Esophagus (tissue), 2 donors: ENCODE data around the gene COX10. TPM values are rescaled to one million over a fixed set of nuclear protein-coding genes. Genes with fewer than 3 reads are reported as not detected.

ENCODE experiments used
- H3K27ac ChIP-seq, 2 donors: one replicate each; pipeline ENCODE4 v1.5.1; 2013; ENCODE audit warnings: low read depth in 2 of 2, mild to moderate bottlenecking in 2 of 2, inconsistent platforms in 1 of 2, low read length in 1 of 2, moderate library complexity in 1 of 2
- H3K27me3 ChIP-seq, 2 donors: one replicate each; pipeline ENCODE4 v1.6.1; 2013; ENCODE audit warnings: low read length in 2 of 2, control low read depth in 1 of 2, mild to moderate bottlenecking in 1 of 2; ENCODE audit not compliant: insufficient read depth in 2 of 2, control insufficient read depth in 1 of 2
- H3K36me3 ChIP-seq, 2 donors: one replicate each; pipeline ENCODE4 v1.6.1; 2013; ENCODE audit warnings: low read length in 1 of 2; ENCODE audit not compliant: control insufficient read depth in 2 of 2, insufficient read depth in 2 of 2
- H3K4me1 ChIP-seq, 2 donors: one replicate each; pipeline ENCODE4 v1.6.1; 2013; ENCODE audit warnings: low read length in 1 of 2; ENCODE audit not compliant: control insufficient read depth in 2 of 2, insufficient read depth in 2 of 2
- H3K4me3 ChIP-seq, 2 donors: one replicate each; pipeline ENCODE4 v1.5.1; 2013; ENCODE audit warnings: low read length in 2 of 2, mild to moderate bottlenecking in 2 of 2, low read depth in 1 of 2, moderate library complexity in 1 of 2
- H3K9me3 ChIP-seq, 2 donors: one replicate each; pipeline ENCODE4 v1.6.1; 2013; ENCODE audit warnings: mild to moderate bottlenecking in 2 of 2, low read depth in 1 of 2, low read length in 1 of 2, moderate library complexity in 1 of 2; ENCODE audit not compliant: control insufficient read depth in 2 of 2, insufficient read depth in 1 of 2
- WGBS, 2 donors: extraction: QIAGEN DNeasy Blood & Tissue Kit; methylation state at CpG; one replicate each; pipeline ENCODE4 v1.1.7; 2013; 5-methylcytosine and 5-hydroxymethylcytosine counted together
- polyA plus RNA-seq, 2 donors: library from polyadenylated mRNA; stranded (reverse); fragments of 200-250 nt; gene quantifications; one replicate each; pipeline ENCODE4 v1.2.3, GENCODE V29; 2013
- donor health status: healthy with polysubstance abuse.
- donor health status: Bipolar disorder and iron deficiency.

COX10 gene
- polyA plus RNA-seq, 2 donors = 6.8 to 9.7 TPM

DNA sequence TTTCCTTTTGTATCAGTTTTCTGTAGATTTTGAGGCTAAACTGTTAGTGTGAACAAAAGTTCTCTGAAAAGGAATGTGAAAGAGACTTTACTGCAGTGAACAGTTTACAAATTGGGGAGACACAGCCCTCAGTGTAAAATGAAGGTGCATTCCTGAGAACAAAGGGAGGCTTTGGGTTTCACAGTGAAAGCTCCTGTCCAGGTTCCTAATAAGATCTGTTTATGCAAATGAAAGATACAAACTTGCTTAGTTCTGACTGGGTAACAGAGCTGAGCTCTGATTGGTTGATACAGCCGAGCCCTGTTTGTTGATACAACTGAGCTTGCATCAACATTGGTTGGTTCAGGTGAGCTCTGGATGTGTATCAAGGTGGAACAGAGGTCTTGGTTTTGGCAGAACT, 175.7 kb downstream of the COX10 start:
- no peaks in the 10 kb centered on the region for H3K27me3 ChIP-seq
- no peak overlapping the region for H3K4me3 ChIP-seq
- no peaks in the 10 kb centered on the region for H3K36me3 ChIP-seq
- H3K27ac ChIP-seq = no peak overlapping the region
- H3K9me3 ChIP-seq = no peaks in the 10 kb centered on the region
- WGBS, 2 donors = 65 to 68% methylated on average over 1 of the region's 1 CpG
- H3K4me1 ChIP-seq = no peaks in the 10 kb centered on the region

DNA sequence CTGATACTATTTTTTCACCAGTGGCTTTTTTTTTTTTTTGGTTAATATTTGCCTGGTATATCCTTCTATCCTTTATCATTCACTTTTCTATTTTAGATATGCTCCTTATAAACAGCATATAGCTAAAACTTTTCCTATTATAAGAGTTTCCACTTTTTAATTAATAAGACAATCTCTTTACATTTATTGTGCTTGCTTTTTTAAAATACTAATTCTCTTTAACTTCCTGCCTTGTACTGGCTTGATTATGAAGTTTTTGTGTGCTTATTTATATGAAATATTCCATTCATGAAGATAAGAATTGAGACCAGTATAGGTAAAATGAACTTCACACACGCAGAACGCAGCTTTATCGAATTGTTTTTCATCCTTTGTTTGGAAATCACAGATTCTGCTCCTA, 176.3 kb downstream of the COX10 start:
- Histone ChIP-seq H3K27me3 (no peaks in the 10 kb centered on the region), H3K9me3 (no peaks in the 10 kb centered on the region), H3K27ac (no peak overlapping the region), H3K4me3 (no peak overlapping the region), H3K36me3 (no peaks in the 10 kb centered on the region), H3K4me1 (no peaks in the 10 kb centered on the region)
- 90 to 91% methylated on average over 3 of the region's 3 CpGs for WGBS, 2 donors

Other genes with a start within 250 kb of the COX10 start
- not detected for gene CDRT15, start 167.4 kb downstream of the COX10 start, polyA plus RNA-seq
- 1 to 10 TPM; 1.4 to 1.7 TPM for gene HS3ST3B1, start 231.6 kb downstream of the COX10 start, polyA plus RNA-seq